HEK293 (cell line): ENCODE data around the gene PTRH1.

Experiments used
- CTCF ChIP-seq: fragments of 450-650 bp; formaldehyde crosslinking; IDR thresholded peaks from 2 replicates; pipeline ENCODE4 v1.5.1; 2016; ENCODE audit warnings: missing biosample characterization, missing genetic modification characterization
- GFI1B ChIP-seq: fragments of 450-650 bp; formaldehyde crosslinking; IDR thresholded peaks from 2 replicates; pipeline ENCODE4 v1.5.1; 2016; ENCODE audit warnings: missing biosample characterization, missing genetic modification characterization
- ZNF174 ChIP-seq: fragments of 450-650 bp; formaldehyde crosslinking; IDR thresholded peaks from 2 replicates; pipeline ENCODE4 v1.5.0; 2017; ENCODE audit warnings: missing biosample characterization, mild to moderate bottlenecking, missing genetic modification characterization
- ZNF449 ChIP-seq: fragments of 450-650 bp; formaldehyde crosslinking; IDR thresholded peaks from 2 replicates; pipeline ENCODE4 v1.5.1; 2017; ENCODE audit warnings: missing biosample characterization, mild to moderate bottlenecking, missing genetic modification characterization, moderate library complexity
- ZNF658 ChIP-seq: fragments of 450-650 bp; formaldehyde crosslinking; IDR thresholded peaks from 2 replicates; pipeline ENCODE4; 2016; ENCODE audit warnings: missing biosample characterization, missing genetic modification characterization

- no peak for TF ChIP-seq ZNF449 (tag by site-specific recombination)
- no peak for TF ChIP-seq CTCF
- TF ChIP-seq ZNF658 (tag by site-specific recombination), result no peak
- TF ChIP-seq GFI1B (tag by site-specific recombination), result no peak
- TF ChIP-seq ZNF174 (tag by site-specific recombination), result no peak
Observed at GRCh38 chr9:127700140-127700539, 15.3 kb downstream of the PTRH1 start.
